Esophagus muscularis mucosa (tissue), 4 donors: ENCODE results near the gene PHF20.

Experiments
- EP300 ChIP-seq: sonication (generic); formaldehyde crosslinking; IDR thresholded peaks from one replicate; pipeline ENCODE4 v1.6.1; 2017; ENCODE audit warnings: antibody characterized with exemption
- POLR2A ChIP-seq: fragments of 450-650 bp; IDR thresholded peaks from one replicate; pipeline ENCODE4 v1.6.1; 2017; ENCODE audit warnings: antibody characterized with exemption, moderate library complexity, mild to moderate bottlenecking, low read depth
- POLR2AphosphoS5 ChIP-seq, 2 donors: sonication (generic); formaldehyde crosslinking; IDR thresholded peaks; one replicate each; pipeline ENCODE4 v1.6.1; 2017; ENCODE audit warnings: antibody characterized with exemption in 2 of 2
- TF ChIP-seq, protein P1 (sequence below), 3 experiments: fragments of 200-600 bp in 2 of 3; fragments of 450-650 bp in 1 of 3; sonication (generic) in 2 of 3; IDR thresholded peaks; one replicate each; pipeline ENCODE4 v1.5.1; 2017 to 2019; ENCODE audit warnings: antibody characterized with exemption in 3 of 3, mild to moderate bottlenecking in 2 of 3, moderate library complexity in 1 of 3

- TF ChIP-seq, protein P1, sequence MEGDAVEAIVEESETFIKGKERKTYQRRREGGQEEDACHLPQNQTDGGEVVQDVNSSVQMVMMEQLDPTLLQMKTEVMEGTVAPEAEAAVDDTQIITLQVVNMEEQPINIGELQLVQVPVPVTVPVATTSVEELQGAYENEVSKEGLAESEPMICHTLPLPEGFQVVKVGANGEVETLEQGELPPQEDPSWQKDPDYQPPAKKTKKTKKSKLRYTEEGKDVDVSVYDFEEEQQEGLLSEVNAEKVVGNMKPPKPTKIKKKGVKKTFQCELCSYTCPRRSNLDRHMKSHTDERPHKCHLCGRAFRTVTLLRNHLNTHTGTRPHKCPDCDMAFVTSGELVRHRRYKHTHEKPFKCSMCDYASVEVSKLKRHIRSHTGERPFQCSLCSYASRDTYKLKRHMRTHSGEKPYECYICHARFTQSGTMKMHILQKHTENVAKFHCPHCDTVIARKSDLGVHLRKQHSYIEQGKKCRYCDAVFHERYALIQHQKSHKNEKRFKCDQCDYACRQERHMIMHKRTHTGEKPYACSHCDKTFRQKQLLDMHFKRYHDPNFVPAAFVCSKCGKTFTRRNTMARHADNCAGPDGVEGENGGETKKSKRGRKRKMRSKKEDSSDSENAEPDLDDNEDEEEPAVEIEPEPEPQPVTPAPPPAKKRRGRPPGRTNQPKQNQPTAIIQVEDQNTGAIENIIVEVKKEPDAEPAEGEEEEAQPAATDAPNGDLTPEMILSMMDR (IDR thresholded peaks at IDR 0.05): no peak
- no peak for TF ChIP-seq POLR2AphosphoS5 (IDR thresholded peaks at IDR 0.05)
- no peak for TF ChIP-seq POLR2A
- TF ChIP-seq EP300: no peak
These were observed 30.1 kb downstream of the PHF20 start for GRCh38 chr20:35801865-35802264.
